Measurements from ENCODE around the gene FKBP7.
"Not testable (repeated sequence)": the region's sequence is repeated elsewhere in the genome, so short reads cannot be mapped to it uniquely, and the experiment has no call there.

Gene FKBP7

DNA sequence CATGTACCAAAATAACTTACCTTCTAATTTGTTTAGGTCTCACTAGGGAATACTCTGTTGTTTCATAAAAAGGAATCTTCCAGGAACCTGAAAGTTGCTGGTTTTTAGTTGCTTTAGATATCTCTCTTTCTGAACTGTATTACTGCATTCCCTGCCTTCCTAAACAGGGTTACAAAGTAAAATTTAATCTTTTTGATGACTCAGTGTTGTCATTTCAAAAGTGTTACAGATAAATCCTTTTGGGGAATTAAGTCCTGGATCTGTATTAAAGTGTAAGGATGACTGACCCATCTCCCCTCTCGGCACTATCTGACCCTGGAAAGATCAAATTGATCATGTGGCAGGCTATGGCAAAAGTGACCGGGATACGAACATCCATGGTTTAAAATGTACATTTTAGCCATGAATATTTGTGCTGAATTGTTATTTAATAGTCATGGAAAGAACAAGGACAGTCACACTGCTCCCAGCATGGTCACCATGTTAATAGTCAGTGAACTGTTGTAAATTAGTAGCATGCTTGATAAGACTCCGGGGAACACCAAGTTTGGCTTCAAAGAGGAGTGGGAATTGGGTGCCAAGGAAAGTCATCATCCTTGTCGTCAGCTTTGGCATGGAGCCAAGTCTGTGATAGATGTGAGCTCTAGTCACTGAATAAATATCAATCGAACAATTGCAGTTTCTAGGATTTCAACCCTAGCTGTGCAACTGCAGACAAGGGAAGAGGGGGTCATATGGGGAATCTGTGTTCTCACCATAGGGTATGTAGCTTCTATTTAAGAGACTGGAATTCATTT is 6.0 kb upstream of the FKBP7 start:
- peak; percentile 18 for DNase-seq

DNA sequence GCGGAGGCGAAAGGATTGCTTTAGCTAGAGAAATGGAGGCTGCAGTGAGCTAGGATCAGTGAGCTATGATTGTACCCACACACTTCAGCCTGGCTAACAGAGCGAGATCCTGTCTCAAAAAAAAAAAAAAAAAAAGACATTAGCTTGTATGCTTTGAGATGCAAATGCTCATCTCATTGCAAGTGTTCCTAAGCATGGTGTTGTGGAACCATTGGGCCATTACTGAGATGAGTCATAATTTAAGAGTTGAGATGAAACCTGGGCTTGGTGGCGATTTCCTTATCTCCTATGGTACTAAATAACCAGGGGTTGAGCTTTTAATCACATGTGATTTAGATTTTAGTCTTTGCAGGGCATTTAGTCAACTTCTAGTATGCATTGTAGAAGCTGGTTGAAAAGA is 4.0 kb upstream of the FKBP7 start:
- no peak for DNase-seq

DNA sequence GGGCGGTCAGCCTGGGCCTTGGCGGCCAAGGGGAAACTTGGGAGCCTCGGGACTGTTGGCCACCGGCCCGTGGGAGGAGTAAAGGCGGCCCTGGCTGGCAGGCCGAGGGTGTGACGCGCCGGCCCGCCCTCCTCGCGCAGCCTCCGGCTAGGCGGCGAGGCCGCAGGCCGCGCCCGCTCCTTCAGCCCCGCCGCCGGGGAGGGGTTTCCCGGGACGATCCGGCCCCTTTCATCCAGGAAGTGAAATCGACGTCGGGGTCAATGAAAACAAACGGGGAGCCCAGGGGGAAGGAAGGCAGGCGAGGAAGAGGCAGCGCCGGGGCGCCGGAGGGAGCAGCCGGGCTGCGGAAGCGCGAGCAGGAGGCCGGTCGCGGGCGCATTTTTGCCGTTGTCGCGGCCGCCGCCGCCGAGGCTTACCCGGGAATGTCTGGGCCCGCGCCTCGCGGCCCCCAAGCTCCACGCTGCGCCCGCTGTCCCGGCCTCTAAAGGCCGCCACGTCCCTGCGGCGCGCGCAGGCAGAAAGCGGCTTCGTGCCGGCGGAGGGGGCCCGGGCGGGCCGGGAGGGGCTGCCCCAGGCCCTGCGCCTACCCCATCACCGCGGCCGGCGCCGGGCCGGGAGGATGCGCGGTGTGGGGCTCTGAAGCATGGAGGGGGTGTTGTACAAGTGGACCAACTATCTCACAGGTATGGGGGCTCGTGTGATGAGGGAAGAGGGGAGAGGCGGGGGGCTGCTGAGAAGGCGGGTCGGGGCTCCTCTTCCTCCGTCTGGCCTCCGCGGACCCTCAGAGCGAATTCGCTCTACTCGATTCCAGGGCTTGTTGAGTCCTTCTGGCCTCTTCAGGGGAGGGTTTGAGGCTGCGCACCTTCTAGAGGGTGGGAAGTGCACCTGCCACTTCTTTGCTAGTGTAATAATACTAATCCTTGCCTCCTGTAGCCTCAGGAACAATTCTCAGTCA is 2.1 kb upstream of the FKBP7 start, which contains the start of gene PLEKHA3:
Gene PLEKHA3 (plus strand): TSS at position 231 of the 955 bp plus-strand sequence. CDS start 413 bp downstream, at position 644.
- DNase-seq: peak; percentile 59

DNA sequence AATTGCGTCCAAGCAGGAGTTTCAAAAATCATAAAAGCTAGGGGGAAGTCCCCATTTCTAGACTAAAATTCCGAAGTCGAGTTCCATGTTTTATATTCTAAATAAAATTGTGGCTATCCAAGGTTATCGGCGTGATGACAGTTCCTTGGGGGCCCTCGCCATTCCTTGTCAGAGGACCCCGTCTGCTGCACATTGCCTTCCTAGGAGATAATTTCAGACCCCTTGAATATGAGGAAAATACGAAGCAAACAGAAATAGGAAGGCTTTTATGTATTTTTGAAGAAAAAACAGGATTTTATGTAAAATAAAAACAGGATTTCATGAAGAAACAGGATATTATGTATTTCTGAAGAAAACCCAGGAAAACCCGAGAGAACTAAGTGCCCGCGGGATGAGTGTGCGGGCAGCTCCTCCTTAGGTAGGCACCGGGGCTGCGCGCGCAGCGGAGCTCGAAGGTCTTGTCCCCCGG is 1.4 kb upstream of the FKBP7 start:
- no peak for DNase-seq

DNA sequence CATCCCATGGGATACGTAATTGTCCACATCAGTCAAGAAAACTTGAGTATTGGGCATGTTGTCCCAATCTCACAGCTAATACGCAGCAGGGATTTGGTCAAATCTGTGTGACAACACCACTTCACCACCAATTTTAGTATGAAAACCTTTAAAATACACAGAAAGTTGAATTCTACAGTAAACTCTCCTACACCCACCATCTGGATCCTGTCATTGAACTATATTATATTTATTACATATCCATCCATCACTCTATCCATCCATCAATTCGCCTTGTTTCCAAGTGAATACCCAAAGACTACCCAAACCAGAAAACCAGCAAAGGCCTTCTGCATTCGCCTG is 846 bp upstream of the FKBP7 start:
- DNase-seq: no peak

DNA sequence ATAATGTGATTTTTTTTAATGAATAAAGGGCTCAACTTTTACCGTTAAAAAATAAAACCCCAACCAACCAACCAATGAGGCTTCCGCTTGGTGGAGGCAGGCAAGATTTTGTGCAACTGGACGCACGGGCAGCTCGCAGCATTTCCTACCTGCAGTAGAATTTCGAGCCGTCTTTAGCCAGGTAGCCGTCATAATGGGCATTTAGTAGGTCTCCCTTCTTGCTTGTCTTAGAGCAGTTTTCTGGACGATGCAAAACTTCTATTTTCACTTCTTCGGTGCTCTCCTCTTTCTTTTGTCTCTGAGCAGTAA is 316 bp downstream of the FKBP7 start:
- DNase-seq: no peak

DNA sequence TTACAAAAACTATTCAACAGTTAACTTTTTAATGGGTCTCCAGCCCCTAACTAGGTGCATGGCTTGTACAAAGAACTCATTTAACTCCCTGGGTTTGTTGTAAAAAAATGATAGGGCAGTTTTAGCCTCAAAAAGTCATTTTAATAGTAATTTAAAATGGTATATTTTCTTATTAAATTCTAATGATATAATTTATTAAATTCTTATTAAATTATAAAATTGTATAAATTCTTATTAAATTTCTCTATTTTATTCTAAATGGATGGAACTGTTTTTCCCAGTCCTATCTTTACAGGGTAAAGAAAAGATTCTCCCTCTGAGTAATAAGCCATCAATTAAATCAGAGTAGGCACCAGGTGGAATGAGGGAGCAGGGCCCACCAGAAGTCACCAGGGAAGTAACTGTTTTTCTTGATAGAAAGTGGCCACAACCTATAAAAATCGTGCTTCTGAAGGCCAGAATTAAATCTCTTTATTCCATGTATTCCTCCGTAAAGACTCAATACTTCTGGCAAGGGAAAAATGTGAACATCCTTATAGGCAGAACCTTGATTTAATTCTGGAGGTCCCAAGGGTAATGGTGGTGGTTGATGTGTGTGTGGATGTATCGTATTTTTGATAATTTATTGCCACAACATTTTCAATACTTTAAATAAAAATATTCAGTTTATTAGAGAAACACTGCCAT is 814 bp downstream of the FKBP7 start:
- DNase-seq: no peak

DNA sequence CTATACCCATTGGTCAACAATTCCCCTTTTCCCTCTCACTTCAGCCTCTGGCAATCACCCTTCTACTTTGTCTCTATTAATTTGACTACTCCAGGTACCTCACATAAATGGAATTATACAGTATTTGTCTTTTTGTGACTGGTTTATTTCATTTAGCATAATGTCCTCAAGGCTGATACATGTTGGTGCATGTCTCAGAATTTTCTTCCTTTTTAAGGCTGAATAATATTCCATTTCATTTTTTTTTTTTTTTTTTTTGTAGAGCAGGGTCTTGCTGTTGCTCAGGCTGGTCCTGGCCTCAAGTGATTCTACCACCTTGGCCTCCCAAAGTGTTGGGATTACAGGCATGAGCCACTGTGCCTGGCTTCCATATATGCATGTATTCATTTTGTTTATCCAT is 1.9 kb downstream of the FKBP7 start:
- DNase-seq: no peak

DNA sequence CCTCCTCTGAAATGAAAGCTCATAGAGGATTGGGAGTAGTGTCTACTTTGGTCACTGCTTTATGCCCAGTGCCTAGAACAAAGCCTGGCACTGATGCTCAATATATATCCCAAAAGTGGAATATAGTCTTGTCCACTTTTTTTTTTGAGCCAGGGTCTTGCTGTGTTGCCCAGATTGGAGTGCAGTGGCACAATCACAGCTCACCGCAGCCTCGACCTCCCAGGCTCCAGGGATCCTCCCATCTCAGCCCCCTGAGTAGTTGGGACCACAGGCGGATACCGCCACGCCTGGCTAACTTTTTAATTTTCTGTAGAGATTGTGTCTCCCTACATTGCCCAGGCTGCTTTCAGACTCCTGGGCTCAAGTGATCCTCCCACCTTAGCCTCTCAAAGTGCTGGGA is 3.8 kb downstream of the FKBP7 start:
- DNase-seq: no peak

DNA sequence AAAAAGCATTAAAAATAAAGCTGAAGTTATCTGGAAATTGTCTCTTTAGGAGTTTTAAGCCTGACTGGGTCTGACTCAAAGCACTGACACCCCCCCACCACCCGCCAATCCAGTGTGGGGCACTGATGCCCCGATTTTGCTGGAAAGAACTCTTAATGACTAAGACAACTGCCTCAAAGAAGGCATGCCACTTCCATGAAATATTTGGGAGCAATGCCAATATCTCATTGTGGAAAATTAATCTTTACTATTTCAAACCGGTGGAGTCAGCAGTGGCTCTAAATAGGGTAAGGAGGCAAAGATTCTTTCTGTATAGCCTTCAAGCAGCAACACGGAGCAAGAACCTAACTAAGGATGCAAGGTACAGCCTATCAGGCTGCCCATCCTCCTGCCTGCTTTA is 4.5 kb downstream of the FKBP7 start:
- no peak for DNase-seq

DNA sequence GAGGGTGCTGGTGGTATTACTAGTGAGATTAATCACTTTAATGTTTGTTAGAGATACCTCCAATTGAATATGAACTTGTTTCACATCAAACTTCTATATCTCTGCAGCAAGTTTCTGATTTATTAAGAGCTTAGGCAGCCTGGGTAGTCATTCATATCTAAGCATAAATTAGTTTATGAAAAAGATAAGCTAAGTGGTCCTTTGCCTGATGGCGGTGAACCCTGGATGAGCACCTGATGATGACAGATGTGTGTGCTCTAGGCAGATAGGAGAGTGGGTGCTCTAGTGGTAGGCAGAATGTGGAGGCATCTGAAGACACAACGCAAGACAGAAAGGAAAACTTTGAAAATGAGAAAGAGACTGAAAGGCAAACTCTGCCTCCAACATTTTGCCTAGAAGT is 5.0 kb downstream of the FKBP7 start:
- DNase-seq: no peak

DNA sequence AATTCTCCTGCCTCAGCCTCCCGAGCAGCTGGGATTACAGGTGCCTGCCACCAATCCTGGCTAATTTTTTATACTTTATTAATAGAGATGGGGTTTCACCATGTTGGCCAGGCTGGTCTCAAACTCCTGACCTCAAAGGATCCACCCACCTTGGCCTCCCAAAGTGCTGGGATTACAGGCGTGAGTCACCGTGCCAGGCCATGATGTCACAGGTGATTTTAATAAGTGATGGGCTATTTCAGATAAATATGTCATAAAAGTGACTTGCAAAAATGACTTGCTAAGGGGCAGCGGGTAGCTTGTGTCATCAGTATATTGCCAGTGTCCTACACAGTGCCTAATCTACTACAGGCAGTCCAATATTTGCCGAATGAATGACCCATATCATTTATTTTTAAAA is 7.1 kb downstream of the FKBP7 start:
- not testable (repeated sequence) for DNase-seq

DNA sequence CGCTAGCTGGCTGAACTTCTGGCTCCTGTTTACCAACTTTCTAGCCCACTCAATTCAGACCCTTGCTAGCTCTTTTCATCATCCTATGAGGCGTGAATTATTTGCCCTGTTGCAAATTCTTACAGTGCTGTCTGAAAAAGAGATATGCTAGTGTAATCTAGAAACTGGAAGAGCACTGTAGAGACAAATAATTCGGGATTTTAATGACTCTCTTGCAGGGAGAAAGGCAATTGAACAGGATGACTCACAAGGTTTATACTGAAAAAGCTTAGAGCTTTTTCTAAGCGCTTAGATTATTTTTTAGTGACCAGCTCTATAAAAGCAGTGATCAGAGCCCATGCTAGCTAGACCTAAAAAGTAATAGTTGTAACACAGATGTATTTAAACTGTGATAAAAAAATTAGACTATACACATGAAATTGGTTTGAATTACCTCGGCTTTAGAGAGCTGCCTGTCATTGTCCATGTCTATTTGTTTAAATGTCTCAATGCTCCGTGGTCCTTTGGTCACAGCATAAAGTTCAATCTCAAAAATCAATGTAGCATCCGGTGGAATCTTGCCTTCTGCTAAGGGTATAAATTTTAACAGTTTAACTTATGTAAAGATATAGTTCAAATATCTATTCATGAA is 9.1 kb downstream of the FKBP7 start:
- DNase-seq: no peak

DNA sequence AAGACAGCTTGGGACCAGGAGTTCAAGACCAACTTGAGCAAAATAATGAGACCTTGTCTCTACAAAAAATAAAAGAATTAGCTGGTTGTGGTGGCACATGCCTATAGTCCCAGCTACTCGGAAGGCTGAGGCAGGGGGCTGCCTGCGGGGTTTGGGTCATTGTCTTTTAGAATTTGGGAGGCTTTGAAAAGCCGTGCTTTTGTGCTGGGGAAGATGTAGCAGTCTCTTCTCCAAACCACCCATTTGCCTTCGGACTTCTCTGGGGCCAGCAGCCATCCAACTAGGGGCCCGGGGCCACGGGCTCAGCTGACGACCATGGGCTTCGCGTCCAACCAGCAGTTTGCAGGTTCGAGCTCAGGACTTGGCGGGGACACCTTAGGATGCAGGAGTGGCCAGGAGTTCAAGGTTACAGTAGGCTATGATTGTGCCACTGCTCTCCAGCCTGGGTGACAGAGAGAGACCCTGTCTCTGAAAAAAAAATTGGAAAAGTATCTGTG is 21.0 kb downstream of the FKBP7 start:
- no peak for DNase-seq

DNA sequence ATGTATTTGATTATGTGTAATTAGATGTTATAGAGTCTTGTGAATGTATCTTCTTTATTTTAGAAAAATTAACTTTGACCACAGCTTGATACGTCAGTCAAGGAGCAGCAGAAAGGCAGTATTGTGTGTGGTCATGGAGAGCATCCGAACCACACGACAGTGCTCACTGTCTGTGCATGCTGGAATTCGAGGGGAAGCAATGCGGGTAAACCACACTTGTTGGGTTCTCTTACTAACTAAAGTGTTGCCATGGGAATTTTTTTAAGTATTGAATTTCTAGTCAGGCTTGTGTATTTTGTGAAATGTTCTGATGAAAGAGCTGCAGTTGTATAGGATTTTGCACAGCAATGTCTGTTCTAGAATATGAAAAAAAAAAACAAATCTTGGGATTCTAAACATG is 22.5 kb downstream of the FKBP7 start:
- DNase-seq: no peak

DNA sequence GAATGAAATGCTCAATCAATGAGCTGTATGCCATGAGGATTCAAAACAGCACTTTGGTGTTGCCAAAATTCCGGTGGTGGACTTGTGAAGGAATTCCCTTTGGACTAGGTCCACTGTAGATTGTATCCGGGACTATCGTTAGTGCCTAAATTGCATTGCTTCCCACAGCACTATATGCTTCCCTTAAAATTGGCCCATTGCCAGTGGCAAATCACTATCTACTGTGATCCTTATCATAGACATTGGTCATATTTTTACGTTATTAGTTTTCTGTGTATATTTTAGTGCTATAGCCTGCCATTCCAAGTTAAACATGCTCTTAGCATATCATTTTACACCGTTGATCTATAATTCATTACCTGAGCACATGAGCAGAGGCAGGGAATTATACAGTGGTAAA is 25.5 kb downstream of the FKBP7 start:
- DNase-seq: no peak

DNA sequence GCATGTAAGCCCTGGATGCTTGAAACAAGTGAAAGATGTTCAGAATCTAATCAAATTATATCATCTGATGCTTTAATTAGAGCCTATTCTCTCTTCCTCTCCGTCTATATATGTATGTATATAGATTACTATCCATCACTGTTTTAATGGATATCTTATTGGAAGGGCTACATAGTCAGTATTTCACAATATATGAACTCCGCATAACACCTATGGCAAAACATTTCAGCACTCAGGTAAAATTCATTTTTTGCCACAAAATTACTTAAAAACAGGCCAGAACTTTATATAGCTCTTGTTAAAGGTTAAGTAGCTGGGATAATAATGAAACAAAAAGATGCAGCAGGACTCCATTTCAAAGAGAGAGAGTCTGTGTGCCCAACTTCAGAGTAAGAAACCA is 26.1 kb downstream of the FKBP7 start:
- DNase-seq: no peak

DNA sequence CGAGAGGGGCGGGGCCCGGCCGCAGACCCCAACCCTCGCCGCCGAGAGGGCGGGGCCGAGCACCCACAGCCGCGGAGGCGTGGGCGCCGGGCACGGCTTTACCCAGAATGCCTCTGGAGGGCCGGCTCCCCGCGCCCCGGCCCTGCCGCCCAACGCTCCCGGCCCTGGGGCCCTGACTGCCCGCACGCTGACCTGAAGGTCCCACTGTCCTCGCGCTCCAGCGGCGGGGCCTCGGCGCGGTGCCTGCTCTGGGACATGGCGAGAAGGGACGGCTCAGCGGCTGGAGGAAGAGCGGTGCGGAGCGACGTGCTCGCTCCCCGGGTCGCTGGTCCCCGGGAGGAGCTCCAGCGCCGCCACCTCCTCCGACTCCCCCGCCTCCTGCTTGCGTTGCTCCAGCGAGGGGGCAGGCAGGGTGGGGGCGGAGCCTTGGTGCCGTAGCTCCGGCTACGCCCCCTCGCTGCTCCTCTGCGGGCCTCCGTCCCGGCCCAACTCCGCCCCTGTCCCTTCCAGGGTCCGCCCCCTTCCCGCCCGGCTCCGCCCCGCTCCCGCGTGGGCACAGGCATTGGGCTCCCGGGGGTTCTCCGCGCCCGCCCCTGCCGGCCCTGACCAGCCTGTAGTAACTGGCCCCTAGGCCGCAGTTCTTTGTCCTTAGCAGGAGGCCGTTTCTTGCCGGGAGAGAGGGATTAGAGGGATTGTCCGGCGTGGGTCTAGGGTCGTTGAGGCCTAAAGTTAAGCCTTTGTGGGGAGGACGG is 27.4 kb downstream of the FKBP7 start, which contains the start of the genes PJVK and PRKRA:
Gene PJVK (plus strand): TSS at position 605 of the 752 bp plus-strand sequence. CDS start 2,032 bp downstream, outside the sequence.
Gene PRKRA (minus strand): TSS at position 402 of the 752 bp plus-strand sequence. CDS start 145 bp downstream, at position 257.
- peak; percentile 85 for DNase-seq

DNA sequence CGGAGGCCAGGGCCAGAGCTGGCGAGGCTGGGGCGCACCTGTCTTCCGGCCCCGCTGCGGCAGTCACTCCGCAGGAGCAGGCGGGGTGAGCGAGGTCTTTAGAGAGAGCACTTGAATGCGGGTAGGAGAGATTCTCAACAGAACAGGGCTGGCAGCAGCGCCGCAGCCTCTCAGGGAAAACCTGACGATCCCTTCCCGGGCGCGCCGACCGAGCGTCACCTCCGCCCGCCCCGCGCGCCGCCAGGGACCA is 28.0 kb downstream of the FKBP7 start:
- DNase-seq: no peak

DNA sequence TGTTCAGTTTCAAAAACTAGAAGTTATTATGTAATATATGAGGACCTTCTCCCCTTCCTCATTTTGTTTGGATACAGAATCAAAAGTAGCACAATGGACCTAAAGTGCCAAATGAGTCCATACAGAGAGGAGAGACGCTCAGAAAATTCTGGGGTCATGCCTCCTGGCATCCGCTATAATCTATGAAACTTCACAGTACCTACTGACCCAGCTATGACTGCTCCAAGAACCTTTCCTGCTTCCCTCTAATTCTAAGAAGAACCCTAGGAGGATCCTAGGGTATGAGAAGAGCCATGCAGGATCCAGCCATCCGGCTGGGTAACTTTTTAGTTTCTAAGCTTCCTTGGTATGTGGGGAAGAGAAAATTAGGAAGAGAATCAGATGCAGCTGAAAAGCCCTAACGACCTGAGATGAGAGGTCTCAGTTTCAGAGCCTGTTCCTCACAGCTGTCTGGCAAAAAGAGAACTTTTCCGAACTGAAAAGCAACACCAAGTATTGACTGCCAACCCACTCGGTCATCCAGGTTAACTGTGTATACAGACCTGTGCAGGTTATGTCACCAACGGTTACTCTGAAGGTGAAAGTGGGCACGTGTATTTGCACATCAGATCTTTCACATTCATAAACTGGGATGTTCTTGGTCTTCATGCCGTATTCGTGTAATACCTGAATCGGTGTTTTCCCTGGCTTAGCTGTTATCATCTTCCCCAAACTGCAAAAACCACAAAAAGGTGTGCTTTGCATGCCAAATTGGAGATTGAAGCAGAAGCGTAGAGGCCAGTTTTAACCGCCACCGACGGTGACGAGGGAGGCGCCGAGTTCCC is 28.5 kb downstream of the FKBP7 start:
- DNase-seq: no peak

Measured in NCI-H2081 treated with DMSO at 0.1 percent for 48 hours (cell line).